ENCODE results near the gene CPPED1.

Gene CPPED1

DNA sequence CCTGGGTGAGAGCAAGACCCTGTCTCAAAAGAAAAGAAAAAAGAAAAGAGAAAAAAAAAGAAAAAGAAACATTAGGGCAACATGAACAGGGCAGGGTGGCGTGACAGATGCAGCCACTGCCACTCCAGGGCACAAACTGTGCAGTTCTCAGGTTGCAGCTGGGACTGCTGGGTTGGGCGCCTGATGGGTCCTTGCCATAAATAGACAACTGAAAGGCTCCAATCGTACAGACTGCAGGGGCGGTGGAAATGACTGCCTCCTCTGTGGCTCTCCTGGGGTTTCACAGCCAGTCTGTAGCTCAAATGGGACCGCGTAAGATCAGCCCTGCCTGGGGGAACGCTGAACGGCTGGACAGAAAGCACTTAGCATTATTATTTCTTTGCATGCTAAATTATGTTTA, 130.7 kb downstream of the CPPED1 start:
- Histone ChIP-seq H3K4me3 (ENCODE audit: low read depth, low read length) (no peak overlapping the region), H3K36me3 (ENCODE audit: control insufficient read depth in 2 of 2, insufficient read depth in 1 of 2, low read length in 2 of 2) (no peaks in the 10 kb centered on the region), H3K27ac (ENCODE audit: extremely low read depth, low read depth, low read length) (no peak overlapping the region), H3K4me1 (ENCODE audit: control insufficient read depth, insufficient read depth, low read length) (no peaks in the 10 kb centered on the region), H3K9me3 (ENCODE audit: control insufficient read depth, insufficient read depth, low read depth, low read length) (no peaks in the 10 kb centered on the region)
- ChIA-PET CTCF (no interaction called here), POLR2A (no interaction called here)
- no peak for TF ChIP-seq ZNF521 (tag by site-specific recombination; IDR thresholded peaks at IDR 0.05)
- no peak for TF ChIP-seq ZFP3 (tag by site-specific recombination; IDR thresholded peaks at IDR 0.05; ENCODE audit: low read depth)
- TF ChIP-seq, protein P1, sequence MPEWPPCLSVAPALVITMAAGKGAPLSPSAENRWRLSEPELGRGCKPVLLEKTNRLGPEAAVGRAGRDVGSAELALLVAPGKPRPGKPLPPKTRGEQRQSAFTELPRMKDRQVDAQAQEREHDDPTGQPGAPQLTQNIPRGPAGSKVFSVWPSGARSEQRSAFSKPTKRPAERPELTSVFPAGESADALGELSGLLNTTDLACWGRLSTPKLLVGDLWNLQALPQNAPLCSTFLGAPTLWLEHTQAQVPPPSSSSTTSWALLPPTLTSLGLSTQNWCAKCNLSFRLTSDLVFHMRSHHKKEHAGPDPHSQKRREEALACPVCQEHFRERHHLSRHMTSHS (tag by site-specific recombination; IDR thresholded peaks at IDR 0.05): no peak
- TF ChIP-seq GFI1B (tag by site-specific recombination; IDR thresholded peaks at IDR 0.05): no peak
- TF ChIP-seq ZNF701 (tag by site-specific recombination; IDR thresholded peaks at IDR 0.05): no peak
- TF ChIP-seq, protein P2, sequence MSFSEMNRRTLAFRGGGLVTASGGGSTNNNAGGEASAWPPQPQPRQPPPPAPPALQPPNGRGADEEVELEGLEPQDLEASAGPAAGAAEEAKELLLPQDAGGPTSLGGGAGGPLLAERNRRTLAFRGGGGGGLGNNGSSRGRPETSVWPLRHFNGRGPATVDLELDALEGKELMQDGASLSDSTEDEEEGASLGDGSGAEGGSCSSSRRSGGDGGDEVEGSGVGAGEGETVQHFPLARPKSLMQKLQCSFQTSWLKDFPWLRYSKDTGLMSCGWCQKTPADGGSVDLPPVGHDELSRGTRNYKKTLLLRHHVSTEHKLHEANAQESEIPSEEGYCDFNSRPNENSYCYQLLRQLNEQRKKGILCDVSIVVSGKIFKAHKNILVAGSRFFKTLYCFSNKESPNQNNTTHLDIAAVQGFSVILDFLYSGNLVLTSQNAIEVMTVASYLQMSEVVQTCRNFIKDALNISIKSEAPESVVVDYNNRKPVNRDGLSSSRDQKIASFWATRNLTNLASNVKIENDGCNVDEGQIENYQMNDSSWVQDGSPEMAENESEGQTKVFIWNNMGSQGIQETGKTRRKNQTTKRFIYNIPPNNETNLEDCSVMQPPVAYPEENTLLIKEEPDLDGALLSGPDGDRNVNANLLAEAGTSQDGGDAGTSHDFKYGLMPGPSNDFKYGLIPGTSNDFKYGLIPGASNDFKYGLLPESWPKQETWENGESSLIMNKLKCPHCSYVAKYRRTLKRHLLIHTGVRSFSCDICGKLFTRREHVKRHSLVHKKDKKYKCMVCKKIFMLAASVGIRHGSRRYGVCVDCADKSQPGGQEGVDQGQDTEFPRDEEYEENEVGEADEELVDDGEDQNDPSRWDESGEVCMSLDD (tag by site-specific recombination; IDR thresholded peaks at IDR 0.05): no peak
- TF ChIP-seq ZNF433 (tag by site-specific recombination; IDR thresholded peaks at IDR 0.05; ENCODE audit: low read depth): no peak
- TF ChIP-seq ZBTB21 (tag by site-specific recombination; IDR thresholded peaks at IDR 0.05): no peak
- no peak for TF ChIP-seq ZNF146 (tag by site-specific recombination; IDR thresholded peaks at IDR 0.05)
- TF ChIP-seq SCRT1 (tag by site-specific recombination; IDR thresholded peaks at IDR 0.05; ENCODE audit: borderline replicate concordance): no peak
- TF ChIP-seq, protein P3, sequence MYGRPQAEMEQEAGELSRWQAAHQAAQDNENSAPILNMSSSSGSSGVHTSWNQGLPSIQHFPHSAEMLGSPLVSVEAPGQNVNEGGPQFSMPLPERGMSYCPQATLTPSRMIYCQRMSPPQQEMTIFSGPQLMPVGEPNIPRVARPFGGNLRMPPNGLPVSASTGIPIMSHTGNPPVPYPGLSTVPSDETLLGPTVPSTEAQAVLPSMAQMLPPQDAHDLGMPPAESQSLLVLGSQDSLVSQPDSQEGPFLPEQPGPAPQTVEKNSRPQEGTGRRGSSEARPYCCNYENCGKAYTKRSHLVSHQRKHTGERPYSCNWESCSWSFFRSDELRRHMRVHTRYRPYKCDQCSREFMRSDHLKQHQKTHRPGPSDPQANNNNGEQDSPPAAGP (tag by site-specific recombination; IDR thresholded peaks at IDR 0.05): no peak
- no peak for TF ChIP-seq ZNF19 (tag by site-specific recombination; IDR thresholded peaks at IDR 0.05; ENCODE audit: low read depth)
- TF ChIP-seq, protein P4, sequence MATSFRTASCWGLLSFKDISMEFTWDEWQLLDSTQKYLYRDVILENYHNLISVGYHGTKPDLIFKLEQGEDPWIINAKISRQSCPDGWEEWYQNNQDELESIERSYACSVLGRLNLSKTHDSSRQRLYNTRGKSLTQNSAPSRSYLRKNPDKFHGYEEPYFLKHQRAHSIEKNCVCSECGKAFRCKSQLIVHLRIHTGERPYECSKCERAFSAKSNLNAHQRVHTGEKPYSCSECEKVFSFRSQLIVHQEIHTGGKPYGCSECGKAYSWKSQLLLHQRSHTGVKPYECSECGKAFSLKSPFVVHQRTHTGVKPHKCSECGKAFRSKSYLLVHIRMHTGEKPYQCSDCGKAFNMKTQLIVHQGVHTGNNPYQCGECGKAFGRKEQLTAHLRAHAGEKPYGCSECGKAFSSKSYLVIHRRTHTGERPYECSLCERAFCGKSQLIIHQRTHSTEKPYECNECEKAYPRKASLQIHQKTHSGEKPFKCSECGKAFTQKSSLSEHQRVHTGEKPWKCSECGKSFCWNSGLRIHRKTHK (tag by site-specific recombination; IDR thresholded peaks at IDR 0.05): no peak
- TF ChIP-seq ZNF664 (tag by site-specific recombination; IDR thresholded peaks at IDR 0.05): no peak

DNA sequence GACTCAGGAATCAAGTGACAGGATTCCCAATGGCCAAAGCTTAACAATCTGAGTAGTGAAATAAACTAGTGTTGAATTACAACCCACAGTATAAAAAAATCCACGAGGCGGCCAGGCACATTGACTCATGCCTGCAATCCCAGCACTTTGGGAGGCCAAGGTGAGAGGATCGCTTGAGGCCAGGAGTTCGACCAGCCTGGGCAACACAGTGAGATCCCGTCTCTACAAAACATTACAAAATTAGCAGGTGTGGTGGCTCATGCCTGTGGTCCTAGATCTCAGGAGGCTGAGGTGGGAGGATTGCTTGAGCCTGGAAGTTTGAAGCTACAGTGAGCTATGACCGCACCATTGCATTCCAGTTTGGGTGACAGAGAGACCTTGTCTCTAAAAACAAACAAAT, 133.8 kb downstream of the CPPED1 start:
- Histone ChIP-seq H3K9me3 (ENCODE audit: control insufficient read depth, insufficient read depth, low read depth, low read length) (no peaks in the 10 kb centered on the region), H3K27ac (ENCODE audit: extremely low read depth, low read depth, low read length) (no peak overlapping the region), H3K4me3 (ENCODE audit: low read depth, low read length) (no peak overlapping the region), H3K4me1 (ENCODE audit: control insufficient read depth, insufficient read depth, low read length) (no peaks in the 10 kb centered on the region), H3K36me3 (ENCODE audit: control insufficient read depth in 2 of 2, insufficient read depth in 1 of 2, low read length in 2 of 2) (no peaks in the 10 kb centered on the region)
- CTCF ChIA-PET: no interaction called here
- POLR2A ChIA-PET: no interaction called here
- TF ChIP-seq, protein P5, sequence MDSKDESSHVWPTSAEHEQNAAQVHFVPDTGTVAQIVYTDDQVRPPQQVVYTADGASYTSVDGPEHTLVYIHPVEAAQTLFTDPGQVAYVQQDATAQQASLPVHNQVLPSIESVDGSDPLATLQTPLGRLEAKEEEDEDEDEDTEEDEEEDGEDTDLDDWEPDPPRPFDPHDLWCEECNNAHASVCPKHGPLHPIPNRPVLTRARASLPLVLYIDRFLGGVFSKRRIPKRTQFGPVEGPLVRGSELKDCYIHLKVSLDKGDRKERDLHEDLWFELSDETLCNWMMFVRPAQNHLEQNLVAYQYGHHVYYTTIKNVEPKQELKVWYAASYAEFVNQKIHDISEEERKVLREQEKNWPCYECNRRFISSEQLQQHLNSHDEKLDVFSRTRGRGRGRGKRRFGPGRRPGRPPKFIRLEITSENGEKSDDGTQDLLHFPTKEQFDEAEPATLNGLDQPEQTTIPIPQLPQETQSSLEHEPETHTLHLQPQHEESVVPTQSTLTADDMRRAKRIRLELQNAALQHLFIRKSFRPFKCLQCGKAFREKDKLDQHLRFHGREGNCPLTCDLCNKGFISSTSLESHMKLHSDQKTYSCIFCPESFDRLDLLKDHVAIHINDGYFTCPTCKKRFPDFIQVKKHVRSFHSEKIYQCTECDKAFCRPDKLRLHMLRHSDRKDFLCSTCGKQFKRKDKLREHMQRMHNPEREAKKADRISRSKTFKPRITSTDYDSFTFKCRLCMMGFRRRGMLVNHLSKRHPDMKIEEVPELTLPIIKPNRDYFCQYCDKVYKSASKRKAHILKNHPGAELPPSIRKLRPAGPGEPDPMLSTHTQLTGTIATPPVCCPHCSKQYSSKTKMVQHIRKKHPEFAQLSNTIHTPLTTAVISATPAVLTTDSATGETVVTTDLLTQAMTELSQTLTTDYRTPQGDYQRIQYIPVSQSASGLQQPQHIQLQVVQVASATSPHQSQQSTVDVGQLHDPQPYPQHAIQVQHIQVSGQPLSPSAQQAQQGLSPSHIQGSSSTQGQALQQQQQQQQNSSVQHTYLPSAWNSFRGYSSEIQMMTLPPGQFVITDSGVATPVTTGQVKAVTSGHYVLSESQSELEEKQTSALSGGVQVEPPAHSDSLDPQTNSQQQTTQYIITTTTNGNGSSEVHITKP (tag by site-specific recombination; IDR thresholded peaks at IDR 0.05): no peak
- no peak for TF ChIP-seq ZNF350 (tag by site-specific recombination; IDR thresholded peaks at IDR 0.05)
- TF ChIP-seq, protein P4 (tag by site-specific recombination; IDR thresholded peaks at IDR 0.05): no peak
- no peak for TF ChIP-seq ZNF19 (tag by site-specific recombination; IDR thresholded peaks at IDR 0.05; ENCODE audit: low read depth)
- no peak for TF ChIP-seq ZNF585B (tag by site-specific recombination; IDR thresholded peaks at IDR 0.05)
- TF ChIP-seq ZXDB (tag by site-specific recombination; IDR thresholded peaks at IDR 0.05): no peak
- no peak for TF ChIP-seq ZBTB48 (tag by site-specific recombination; IDR thresholded peaks at IDR 0.05)
- no peak for TF ChIP-seq ZNF521 (tag by site-specific recombination; IDR thresholded peaks at IDR 0.05)
- TF ChIP-seq, protein P1 (tag by site-specific recombination; IDR thresholded peaks at IDR 0.05): no peak
